ENCODE results near the gene ZNF827. TPM values are rescaled to one million over a fixed set of nuclear protein-coding genes. Genes with fewer than 3 reads are reported as not detected.

Gene ZNF827
- total RNA-seq, 1 experiment from 2014 or later: 29.4 TPM

DNA sequence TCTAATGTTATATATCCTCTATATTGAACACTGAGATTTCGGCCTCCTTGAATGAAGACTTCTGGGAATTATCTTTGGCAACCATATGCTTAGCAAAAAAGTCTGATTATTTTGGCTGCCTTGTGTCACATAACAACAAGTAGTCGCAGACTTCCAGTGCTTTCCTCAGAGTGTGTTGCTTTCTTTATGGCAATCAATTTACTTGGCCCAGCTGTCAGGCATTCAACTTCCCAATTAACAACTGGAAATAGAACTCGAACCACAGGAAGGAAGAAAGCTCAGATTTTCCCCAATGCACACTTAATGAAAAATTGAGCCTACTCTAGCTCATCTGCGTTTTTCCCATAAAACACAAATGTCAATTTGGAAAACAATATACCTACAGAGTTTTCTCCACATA is 71.6 kb downstream of the ZNF827 start:
- Histone ChIP-seq H4K20me1 (ENCODE audit: control insufficient read depth, insufficient read depth, insufficient read length) (no peaks in the 10 kb centered on the region), H3K18ac (ENCODE audit: insufficient read length, low read depth, low read length) (no peak overlapping the region), H3K23ac (ENCODE audit: insufficient read length, low read depth, low read length) (no peak overlapping the region), H3K14ac (ENCODE audit: insufficient read depth, low read length) (no peak overlapping the region), H4K91ac (ENCODE audit: insufficient read length, low read depth, low read length) (no peak overlapping the region), H3K23me2 (ENCODE audit: insufficient read length, low read depth, low read length, poor library complexity, severe bottlenecking) (no peaks in the 10 kb centered on the region), H4K8ac (replicated peaks; ENCODE audit: insufficient read length, low read depth, low read length) (no peak overlapping the region), H3T11ph (ENCODE audit: low read length) (no peak overlapping the region), H3K9ac (ENCODE audit: extremely low read depth, insufficient read length, low read length) (no peak overlapping the region), H3K9me3 (ENCODE audit: control insufficient read depth, low read depth, low read length) (no peaks in the 10 kb centered on the region), H3K4me1 (ENCODE audit: insufficient read depth, low read length) (peaks cover 7% of the 10 kb centered on the region; the same call in 1 of the 2 replicates), H2BK5ac (ENCODE audit: insufficient read length, low read length) (no peak overlapping the region), H2BK120ac (ENCODE audit: low read depth, low read length, poor library complexity, severe bottlenecking) (no peak overlapping the region), H3K56ac (ENCODE audit: insufficient read length, low read depth, low read length) (no peak overlapping the region), H3K79me2 (ENCODE audit: insufficient read depth, low read length) (0 out of 2 replicates have a peak, but pooled peaks cover 2% of the 10 kb centered on the region), H4K5ac (ENCODE audit: insufficient read length, low read depth, low read length) (no peak overlapping the region), H2AK5ac (ENCODE audit: insufficient read length, low read length) (no peak overlapping the region), H2BK12ac (ENCODE audit: insufficient read length, low read depth, low read length) (no peak overlapping the region), H3K79me1 (ENCODE audit: insufficient read depth, low read depth, low read length, poor library complexity, severe bottlenecking) (peaks cover 5% of the 10 kb centered on the region), H3K4me2 (ENCODE audit: insufficient read depth, insufficient read length, low read length) (no peak overlapping the region), H2BK20ac (ENCODE audit: low read depth, low read length, poor library complexity, severe bottlenecking) (no peak overlapping the region), H2AFZ (ENCODE audit: low read length) (no peak overlapping the region), H2BK15ac (ENCODE audit: low read depth, low read length) (no peak overlapping the region), H3K4ac (ENCODE audit: low read depth, low read length) (no peak overlapping the region), H3K27me3 (ENCODE audit: insufficient read depth, low read length) (no peaks in the 10 kb centered on the region), H3K27ac (ENCODE audit: insufficient read length, low read depth, low read length) (no peak overlapping the region)
- no peak overlapping the region for H3K4me3 Mint-ChIP-seq
- no peaks in the 10 kb centered on the region for H3K9me3 Mint-ChIP-seq
- H3K27me3 Mint-ChIP-seq (ENCODE audit: low read depth): no peaks in the 10 kb centered on the region
- no CpG with 5 or more reads among the region's 4 CpGs for WGBS (ENCODE audit: extremely low coverage, insufficient read length, low lambda C conversion rate)
- peaks cover 5 to 37% (median 6%) of the 10 kb centered on the region in 3 experiments; a peak in 6 of 7 replicates for H3K36me3 Mint-ChIP-seq (ENCODE audit: insufficient read depth in 1 of 3, low read depth in 3 of 3)
- H3K4me1 Mint-ChIP-seq: peaks cover 29 to 34% of the 10 kb centered on the region in 2 experiments
- no peak for DNase-seq
- TF ChIP-seq, protein P1, sequence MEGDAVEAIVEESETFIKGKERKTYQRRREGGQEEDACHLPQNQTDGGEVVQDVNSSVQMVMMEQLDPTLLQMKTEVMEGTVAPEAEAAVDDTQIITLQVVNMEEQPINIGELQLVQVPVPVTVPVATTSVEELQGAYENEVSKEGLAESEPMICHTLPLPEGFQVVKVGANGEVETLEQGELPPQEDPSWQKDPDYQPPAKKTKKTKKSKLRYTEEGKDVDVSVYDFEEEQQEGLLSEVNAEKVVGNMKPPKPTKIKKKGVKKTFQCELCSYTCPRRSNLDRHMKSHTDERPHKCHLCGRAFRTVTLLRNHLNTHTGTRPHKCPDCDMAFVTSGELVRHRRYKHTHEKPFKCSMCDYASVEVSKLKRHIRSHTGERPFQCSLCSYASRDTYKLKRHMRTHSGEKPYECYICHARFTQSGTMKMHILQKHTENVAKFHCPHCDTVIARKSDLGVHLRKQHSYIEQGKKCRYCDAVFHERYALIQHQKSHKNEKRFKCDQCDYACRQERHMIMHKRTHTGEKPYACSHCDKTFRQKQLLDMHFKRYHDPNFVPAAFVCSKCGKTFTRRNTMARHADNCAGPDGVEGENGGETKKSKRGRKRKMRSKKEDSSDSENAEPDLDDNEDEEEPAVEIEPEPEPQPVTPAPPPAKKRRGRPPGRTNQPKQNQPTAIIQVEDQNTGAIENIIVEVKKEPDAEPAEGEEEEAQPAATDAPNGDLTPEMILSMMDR (conservative IDR thresholded peaks at IDR 0.05): no peak
- no peak overlapping the region for H3K27ac Mint-ChIP-seq

Data from H9 (cell line).